Measurements from ENCODE around the gene IBTK.
"Not testable (repeated sequence)": the region's sequence is repeated elsewhere in the genome, so short reads cannot be mapped to it uniquely, and the experiment has no call there.

Gene IBTK

GRCh38 chr6:82142524-82142923 lies 105.0 kb downstream of the IBTK start:
- Histone ChIP-seq H3K4me1 (no peaks in the 10 kb centered on the region), H3K4me2 (ENCODE audit: low read length) (no peak overlapping the region), H3K27me3 (ENCODE audit: control insufficient read depth, insufficient read depth, low read length) (no peaks in the 10 kb centered on the region), H3K27ac (no peak overlapping the region), H3K9me3 (ENCODE audit: control insufficient read depth, low read length) (no peaks in the 10 kb centered on the region), H3K4me3 (ENCODE audit: low read depth, low read length) (no peak overlapping the region), H2AFZ (no peak overlapping the region), H3K9ac (no peak overlapping the region), H3K79me2 (no peaks in the 10 kb centered on the region), H3K36me3 (ENCODE audit: control insufficient read depth, insufficient read depth, low read length) (no peaks in the 10 kb centered on the region)
- TF ChIP-seq CTCF (IDR thresholded peaks at IDR 0.05), result no peak

GRCh38 chr6:82138075-82138791 lies 109.3 kb downstream of the IBTK start:
- Histone ChIP-seq H2AFZ (no peak overlapping the region), H3K4me3 (ENCODE audit: low read depth, low read length) (no peak overlapping the region), H3K27ac (no peak overlapping the region), H3K79me2 (no peaks in the 10 kb centered on the region), H3K9ac (no peak overlapping the region), H3K9me3 (ENCODE audit: control insufficient read depth, low read length) (no peaks in the 10 kb centered on the region), H3K4me1 (no peaks in the 10 kb centered on the region), H3K36me3 (ENCODE audit: control insufficient read depth, insufficient read depth, low read length) (no peaks in the 10 kb centered on the region), H3K4me2 (ENCODE audit: low read length) (no peak overlapping the region), H3K27me3 (ENCODE audit: control insufficient read depth, insufficient read depth, low read length) (no peaks in the 10 kb centered on the region)
- no peak for TF ChIP-seq CTCF (IDR thresholded peaks at IDR 0.05)

- Histone ChIP-seq H3K79me2 (no peaks in the 10 kb centered on the region), H3K36me3 (ENCODE audit: control insufficient read depth, insufficient read depth, low read length) (no peaks in the 10 kb centered on the region), H3K4me3 (ENCODE audit: low read depth, low read length) (no peak overlapping the region), H3K27me3 (ENCODE audit: control insufficient read depth, insufficient read depth, low read length) (no peaks in the 10 kb centered on the region), H3K4me2 (ENCODE audit: low read length) (no peak overlapping the region), H3K9me3 (ENCODE audit: control insufficient read depth, low read length) (no peaks in the 10 kb centered on the region), H3K4me1 (no peaks in the 10 kb centered on the region), H3K9ac (no peak overlapping the region), H2AFZ (no peak overlapping the region), H3K27ac (no peak overlapping the region)
- no peak for TF ChIP-seq CTCF (IDR thresholded peaks at IDR 0.05)
Measured at GRCh38 chr6:82131441-82131840, 116.1 kb downstream of the IBTK start.

GRCh38 chr6:82129797-82130196 lies 117.7 kb downstream of the IBTK start:
- H3K36me3 ChIP-seq (ENCODE audit: control insufficient read depth, insufficient read depth, low read length), result no peaks in the 10 kb centered on the region
- H3K27ac ChIP-seq, result no peak overlapping the region
- no peaks in the 10 kb centered on the region for H3K9me3 ChIP-seq (ENCODE audit: control insufficient read depth, low read length)
- no peaks in the 10 kb centered on the region for H3K27me3 ChIP-seq (ENCODE audit: control insufficient read depth, insufficient read depth, low read length)
- H3K4me2 ChIP-seq (ENCODE audit: low read length), result no peak overlapping the region
- H3K9ac ChIP-seq, result no peak overlapping the region
- H2AFZ ChIP-seq, result no peak overlapping the region
- no peak for TF ChIP-seq CTCF (IDR thresholded peaks at IDR 0.05)
- H3K4me3 ChIP-seq (ENCODE audit: low read depth, low read length), result no peak overlapping the region
- H3K4me1 ChIP-seq, result no peaks in the 10 kb centered on the region
- no peaks in the 10 kb centered on the region for H3K79me2 ChIP-seq

GRCh38 chr6:82128973-82129372 lies 118.6 kb downstream of the IBTK start:
- H3K4me2 ChIP-seq (ENCODE audit: low read length); H3K9ac ChIP-seq; H3K9me3 ChIP-seq (ENCODE audit: control insufficient read depth, low read length); H3K27me3 ChIP-seq (ENCODE audit: control insufficient read depth, insufficient read depth, low read length); H3K4me3 ChIP-seq (ENCODE audit: low read depth, low read length); H3K4me1 ChIP-seq; H3K36me3 ChIP-seq (ENCODE audit: control insufficient read depth, insufficient read depth, low read length); H3K27ac ChIP-seq; H3K79me2 ChIP-seq; H2AFZ ChIP-seq: not testable (repeated sequence)

Data from parathyroid adenoma (tissue), 2 donors.